NCI-H1092 (cell line): ENCODE data around the gene CEP57.
"Not testable (repeated sequence)": the region's sequence is repeated elsewhere in the genome, so short reads cannot be mapped to it uniquely, and the experiment has no call there.

ENCODE experiments used
- DNase-seq: peaks from one replicate; lab custom pipeline; 2025; lab: John Stamatoyannopoulos, UW

Gene CEP57

GRCh38 chr11:95796501-95796900, 6.2 kb downstream of the CEP57 start:
- DNase-seq = no peak

GRCh38 chr11:95799546-95799945, 9.2 kb downstream of the CEP57 start:
- no peak for DNase-seq

GRCh38 chr11:95800438-95800837, 10.1 kb downstream of the CEP57 start:
- DNase-seq = no peak

DNA sequence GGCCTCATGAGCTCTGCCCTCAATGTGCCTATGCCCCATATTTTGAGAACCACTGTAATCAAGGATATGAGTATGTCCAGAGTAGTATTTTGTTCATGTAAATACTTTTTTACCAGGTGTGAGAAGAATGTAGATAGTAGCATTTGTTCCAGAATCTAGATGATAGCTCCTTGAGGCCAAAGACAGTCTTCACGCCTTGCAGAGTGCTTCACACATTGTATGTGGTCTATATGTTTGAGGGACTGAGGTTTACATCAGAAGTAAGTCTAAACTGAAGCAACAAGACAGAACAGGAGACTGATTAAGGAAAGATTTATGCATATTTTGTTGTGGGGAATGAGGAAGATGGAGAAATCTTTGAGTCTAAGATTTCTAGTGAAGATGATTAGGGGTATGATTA, 12.5 kb downstream of the CEP57 start:
- no peak for DNase-seq

DNA sequence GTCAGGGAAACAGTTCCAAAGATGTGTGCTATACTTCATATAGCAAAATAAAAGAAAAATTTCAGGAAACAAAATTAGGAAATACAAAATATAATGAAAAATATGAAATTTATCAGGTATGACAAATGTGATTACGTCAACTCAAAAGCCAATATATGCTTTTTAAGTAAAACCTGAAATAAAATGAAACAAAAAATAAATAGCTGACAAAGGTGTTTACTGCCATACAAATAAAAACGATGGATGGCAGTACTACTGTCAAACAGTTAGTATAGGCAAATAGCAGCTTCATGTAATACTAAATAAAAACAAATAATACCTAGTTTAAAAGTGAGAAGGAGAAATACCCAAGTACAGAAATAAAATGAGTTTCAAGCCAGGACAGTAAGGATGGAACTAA, 13.7 kb downstream of the CEP57 start:
- DNase-seq = no peak

- DNase-seq = no peak
Measured at GRCh38 chr11:95805869-95806268, 15.6 kb downstream of the CEP57 start.

GRCh38 chr11:95806464-95806863, 16.2 kb downstream of the CEP57 start:
- not testable (repeated sequence) for DNase-seq

- DNase-seq = not testable (repeated sequence)
Measured at GRCh38 chr11:95811052-95811451, 20.8 kb downstream of the CEP57 start.

DNA sequence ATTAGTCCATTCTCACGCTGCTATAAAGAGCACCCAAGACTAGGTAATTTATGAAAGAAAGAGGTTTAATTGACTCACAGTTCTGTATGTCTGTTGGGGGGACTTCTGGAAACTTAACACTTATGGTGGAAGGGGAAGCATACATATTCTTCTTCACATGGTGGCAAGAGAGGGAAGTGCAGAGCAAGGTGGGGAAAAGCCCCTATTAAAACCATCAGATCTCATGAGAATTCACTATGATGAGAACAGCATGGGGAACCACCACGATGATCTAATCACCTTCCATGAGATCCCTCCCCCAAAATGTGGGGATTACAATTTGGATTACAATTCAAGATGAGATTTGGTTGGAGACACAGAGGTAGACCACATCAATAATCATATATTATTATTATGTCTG, 25.7 kb downstream of the CEP57 start:
- no peak for DNase-seq

DNA sequence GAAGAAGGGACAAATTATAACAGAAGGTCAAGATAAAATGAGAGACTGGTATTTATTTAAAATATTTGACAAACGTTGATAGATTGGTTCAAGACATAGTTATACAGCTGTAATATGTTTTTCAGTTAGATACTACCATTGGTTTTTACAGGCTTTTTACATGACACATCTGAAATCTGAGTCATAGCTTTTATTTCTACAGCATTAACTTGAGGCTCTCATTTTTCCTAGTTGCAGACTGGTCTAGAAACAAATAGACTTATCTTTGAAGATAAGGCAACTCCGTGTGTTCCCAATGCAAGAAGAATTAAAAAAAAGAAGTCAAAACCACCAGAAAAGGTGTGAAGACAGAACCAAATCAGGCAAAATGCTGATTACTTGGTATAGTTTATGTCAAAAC, 31.3 kb downstream of the CEP57 start:
- DNase-seq = no peak

GRCh38 chr11:95827696-95828095, 37.4 kb downstream of the CEP57 start:
- no peak for DNase-seq

- DNase-seq = no peak
Measured at GRCh38 chr11:95829580-95830259, 39.4 kb downstream of the CEP57 start.

- DNase-seq = no peak
Measured at GRCh38 chr11:95831198-95831883, 41.0 kb downstream of the CEP57 start.

GRCh38 chr11:95832763-95833162, 42.5 kb downstream of the CEP57 start:
- DNase-seq = no peak

- DNase-seq = no peak
Measured at GRCh38 chr11:95833378-95833777, 43.1 kb downstream of the CEP57 start.

DNA sequence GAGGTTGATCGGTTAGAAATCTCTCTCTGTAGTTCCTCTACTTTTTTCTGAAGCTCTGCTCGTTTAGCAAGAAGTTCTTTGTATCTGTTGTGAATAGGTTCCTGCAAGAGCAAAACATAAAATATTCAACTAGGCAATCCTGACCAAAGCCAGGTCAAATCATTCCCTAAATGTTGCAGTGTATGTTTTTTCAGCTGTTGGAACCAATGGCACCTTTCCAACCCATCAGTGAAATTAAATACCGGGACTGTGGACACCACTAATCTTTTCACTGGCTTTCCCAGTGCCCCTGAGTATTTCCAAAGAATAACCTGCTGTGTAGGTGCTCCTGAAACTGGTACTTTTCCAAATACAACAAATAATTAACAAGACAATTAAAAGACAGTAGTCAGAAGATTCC, 45.1 kb downstream of the CEP57 start:
- DNase-seq = peak; percentile 4

- peak; percentile 56 for DNase-seq
Measured at GRCh38 chr11:95835768-95836488, 45.6 kb downstream of the CEP57 start.

GRCh38 chr11:95845167-95845566, 54.9 kb downstream of the CEP57 start:
- DNase-seq = no peak

GRCh38 chr11:95849087-95849825, 59.0 kb downstream of the CEP57 start:
- DNase-seq = no peak

DNA sequence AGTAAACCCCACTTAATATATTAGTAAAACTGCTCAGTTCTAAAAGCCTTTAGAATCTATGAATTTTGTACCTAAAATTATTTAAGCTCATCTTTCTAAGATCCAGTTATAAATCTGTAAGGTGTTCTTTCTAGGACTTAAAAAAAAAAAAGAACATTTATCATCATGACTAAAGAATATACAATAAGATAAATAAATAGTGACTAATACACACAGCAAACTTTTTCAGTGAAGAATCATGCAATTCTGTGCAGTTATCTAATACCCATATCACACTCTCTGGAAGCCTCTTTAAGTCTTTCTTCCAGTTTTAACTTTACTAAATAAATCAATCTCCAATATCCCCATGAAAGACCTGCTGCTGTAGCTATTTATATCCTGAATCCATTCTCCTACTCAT, 59.8 kb downstream of the CEP57 start:
- DNase-seq = no peak

- no peak for DNase-seq
Measured at GRCh38 chr11:95853138-95853537, 62.8 kb downstream of the CEP57 start.

DNA sequence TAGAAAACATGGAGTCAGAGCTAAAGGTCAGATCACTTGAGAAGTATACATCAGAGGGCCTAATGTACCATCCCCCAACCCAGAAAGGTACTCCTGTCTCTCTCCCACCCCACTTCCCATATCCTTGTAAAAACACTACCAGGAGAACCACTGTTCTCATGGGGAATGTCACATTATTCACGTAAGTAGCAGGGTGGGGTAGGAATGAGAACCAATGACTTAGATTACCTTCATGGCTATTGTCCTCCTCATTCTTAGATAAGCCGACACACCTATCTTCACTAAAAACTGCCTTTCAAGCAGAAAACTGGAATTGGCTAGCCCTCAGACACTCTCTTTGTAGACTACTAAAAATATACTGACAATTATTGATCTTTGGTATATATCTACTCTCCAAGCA, 63.6 kb downstream of the CEP57 start:
- no peak for DNase-seq
